ENCODE data around the gene DMXL2.

DNA sequence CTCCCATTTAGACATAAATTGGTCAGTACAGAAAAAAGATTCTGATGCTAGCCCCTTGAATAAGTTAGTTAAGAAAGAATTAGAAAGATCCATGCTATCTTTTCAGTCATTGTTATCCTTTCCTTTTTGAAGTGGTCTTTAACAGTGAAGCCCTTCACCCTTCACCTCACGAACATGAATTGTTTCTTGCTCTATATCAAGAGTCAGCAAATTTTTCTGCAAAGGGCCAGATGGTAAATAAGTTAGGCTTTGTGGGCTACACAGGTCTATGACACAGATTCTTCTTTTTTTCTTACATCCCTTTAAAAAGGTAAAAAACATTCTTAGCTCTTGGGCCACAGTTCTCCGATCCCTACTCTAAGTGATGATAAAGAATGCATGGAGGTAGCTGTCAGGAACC, 74.9 kb downstream of the DMXL2 start:
- no peak for TF ChIP-seq CTCF (IDR thresholded peaks at IDR 0.05)
- no peak for TF ChIP-seq POLR2A (IDR thresholded peaks at IDR 0.05)
